GM21528 (cell line): ENCODE measurements around the gene GLI3.

Source experiments
- ATAC-seq: cut with Tn5 transposase; IDR thresholded peaks from one replicate; pipeline ENCODE4 v1.9.1; 2021; ENCODE audit warnings: mild to moderate bottlenecking, moderate library complexity; ENCODE audit not compliant: unreplicated experiment, low FRiP score

Gene GLI3

DNA sequence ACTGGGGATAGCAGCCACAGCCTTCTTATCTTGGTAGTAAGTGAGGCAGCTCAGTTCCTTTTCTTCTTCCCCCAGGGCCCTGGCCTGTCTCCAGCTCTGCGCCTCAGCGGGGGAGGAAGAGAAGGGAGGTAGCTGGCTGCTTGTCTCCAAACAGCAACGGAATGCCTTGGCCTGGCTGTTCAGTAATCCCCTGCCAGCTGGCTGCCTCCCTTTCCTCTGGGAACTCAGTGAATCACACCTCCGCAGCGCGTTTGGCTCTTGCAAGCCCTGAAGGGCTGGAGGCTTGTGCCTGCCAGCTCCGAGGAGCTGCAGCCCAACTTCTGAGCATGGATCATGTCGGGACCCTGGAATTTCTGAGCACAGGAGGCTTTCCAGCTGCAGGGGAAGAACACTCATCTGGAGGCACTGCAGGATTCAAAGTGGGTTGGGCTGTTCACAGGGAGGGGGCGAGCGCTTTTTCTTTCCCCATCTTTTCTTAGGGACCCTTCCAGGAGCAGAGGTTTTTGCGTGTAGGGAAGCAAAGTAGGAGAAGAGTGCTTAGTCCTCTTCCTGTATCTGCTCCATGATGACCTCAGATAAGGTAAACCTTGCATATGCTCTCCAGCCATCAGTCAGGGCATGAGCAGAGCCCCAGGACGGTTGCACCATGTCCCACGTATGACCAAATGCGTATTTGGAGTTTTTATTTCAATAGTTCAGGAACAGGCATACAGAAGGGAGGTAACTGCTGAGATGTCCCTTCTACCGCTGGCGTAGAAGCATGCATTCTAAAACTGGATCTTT, 280.9 kb downstream of the GLI3 start:
- ATAC-seq = no peak

DNA sequence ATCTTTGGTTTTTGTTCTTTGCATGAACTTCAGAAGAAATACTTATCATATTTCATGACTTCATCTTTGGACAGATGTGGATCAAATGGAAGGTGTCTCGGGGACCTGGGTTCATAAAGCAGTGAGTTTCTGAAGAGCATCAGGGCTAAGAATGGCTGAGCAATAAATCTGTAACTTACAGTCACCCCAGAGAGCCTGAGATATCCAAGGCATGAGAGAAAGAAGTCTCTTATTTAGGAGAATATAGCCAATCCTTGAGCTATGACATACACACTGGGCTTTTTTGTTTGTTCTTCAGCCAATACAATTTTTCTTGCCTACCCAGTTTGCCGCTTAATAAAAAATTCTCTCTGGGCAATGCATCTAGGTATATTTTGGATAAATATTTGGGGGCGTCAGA, 281.6 kb downstream of the GLI3 start:
- no peak for ATAC-seq

DNA sequence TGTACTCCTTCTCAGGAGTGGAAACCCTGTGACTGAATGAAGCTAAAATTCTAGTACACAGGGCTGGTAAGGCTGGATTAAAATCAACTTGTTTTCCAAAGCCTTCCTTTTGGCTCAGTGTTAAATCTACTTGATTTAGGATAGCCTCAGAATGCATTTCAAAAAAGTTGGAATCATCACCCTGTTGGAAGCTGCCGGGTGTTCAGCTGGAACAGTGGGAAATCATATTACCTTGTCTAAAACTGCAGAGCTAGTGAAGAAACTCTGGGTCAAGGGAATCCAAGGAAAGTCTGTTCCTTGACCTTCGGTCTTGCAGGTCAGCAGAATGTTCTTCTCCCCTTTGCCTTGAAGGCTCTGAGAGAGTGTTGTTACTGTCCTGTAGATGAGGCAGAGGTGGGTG, 282.0 kb downstream of the GLI3 start:
- no peak for ATAC-seq

DNA sequence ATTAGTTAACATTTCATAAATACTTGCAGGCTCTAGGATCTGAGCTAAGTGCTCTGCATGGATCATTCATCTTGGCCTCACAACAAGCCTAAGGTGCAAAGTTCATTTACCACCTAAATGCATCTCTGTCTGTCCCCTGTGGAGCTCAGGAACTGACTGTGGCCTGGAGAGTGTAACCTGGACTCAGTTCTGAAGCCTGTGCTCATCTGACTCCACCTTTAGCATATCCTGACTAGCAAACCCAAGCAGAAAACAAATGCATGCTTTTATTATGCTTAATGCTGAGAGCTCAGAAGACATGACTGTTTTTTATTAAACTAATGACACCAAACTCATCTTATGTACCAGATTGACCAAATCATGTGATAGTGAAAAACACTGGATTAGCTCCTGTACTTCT, 288.5 kb downstream of the GLI3 start:
- ATAC-seq = no peak

DNA sequence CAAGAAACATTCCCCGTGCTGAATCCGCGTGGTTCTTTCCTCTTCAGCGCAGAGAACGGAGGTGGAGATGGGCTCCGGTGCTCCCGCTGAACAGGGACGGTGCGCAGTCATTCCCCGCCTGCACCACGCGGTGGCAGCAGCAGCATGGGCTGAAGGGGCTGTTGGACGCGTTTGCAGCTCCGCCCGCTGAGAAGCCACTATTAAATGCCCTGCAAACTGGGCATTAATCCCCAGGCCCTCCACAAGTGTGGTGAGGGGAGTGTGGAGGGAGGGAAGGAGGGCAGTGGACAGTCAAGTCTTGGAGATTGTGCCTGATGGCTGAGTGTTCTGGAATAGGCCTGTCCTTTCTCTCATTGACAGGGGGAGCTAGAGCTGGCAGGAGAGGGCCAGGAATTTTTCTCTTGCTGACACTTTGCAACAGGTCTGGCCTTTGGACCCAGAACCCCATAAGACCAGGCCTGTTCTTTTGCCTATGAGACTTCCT, 293.9 kb downstream of the GLI3 start:
- peak; percentile 86 for ATAC-seq

DNA sequence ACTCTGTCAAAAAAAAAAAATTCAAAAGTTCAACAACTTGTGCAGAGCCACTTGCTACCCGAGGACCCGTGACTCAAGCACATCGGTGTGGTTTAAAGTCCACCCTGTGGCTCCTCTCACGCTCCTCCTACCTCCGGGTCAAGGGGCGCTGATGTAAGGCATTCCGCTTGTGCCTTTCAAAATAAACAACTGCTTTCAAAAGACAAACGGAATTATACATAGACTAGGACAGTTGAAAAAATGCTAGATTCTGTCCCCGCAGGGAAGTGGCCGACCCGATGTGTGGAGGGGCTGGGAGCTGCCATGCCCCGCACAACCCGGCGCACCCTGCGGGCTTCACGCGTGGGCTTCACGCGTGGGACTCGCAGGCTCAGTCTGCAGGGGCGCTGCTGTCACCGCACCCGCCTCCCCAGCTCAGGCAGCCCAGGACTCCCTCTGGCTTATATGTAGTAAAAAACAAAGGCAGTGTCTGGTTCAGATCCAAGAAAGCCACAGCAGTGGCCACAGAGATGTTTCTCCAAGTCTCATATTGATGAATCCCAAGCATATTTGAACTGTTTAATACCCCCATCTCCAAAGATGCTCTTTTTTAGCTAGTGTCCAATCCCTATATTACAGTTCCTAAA, 294.4 kb downstream of the GLI3 start:
- peak; percentile 17 for ATAC-seq

DNA sequence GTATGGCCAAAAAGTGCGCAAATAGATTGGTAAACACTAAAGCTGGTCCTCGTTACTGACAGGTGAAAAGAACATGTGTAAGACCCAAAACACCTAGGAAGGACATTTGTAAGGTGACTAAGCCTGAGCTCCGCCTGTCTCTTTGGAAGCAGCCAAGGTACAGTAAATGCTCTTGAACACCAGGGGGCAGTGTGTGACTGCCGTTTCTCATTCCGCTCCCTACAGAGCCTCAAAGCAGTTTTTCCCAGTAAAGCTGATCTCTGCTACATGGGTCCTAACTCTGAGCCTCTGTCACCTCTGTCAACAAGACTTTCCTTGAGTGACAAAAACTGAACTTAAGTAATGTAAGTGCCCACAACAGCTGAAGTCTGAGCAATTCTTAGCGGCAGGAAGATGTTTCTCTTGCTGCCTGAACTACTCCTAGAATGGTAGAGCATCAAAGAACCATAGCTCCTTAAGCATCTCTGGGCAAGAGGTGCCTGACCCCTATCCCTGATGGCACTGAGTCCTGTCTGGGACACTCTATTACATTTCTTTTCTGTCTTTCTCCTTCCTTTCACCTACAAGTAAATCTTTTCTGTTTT, 296.2 kb downstream of the GLI3 start:
- peak; percentile 88 for ATAC-seq

DNA sequence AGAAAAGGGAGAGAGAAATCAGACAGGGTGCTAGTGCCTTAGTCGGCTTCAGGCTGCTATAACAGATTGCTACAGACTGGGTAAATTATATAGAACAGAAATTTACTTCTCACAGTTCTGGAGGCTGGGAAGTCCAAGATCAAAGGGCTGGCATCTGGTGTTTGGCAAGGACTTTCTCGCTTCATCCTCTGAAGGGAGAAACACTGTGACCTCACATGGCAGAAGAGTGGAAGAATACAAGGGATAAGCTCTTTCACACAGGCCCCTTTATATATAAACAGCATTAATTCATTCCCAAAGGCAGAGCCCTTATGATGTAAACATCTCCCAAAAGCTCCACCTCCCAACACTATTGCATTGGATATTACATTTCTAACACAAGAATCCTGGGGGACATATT, 298.6 kb downstream of the GLI3 start:
- no peak for ATAC-seq

DNA sequence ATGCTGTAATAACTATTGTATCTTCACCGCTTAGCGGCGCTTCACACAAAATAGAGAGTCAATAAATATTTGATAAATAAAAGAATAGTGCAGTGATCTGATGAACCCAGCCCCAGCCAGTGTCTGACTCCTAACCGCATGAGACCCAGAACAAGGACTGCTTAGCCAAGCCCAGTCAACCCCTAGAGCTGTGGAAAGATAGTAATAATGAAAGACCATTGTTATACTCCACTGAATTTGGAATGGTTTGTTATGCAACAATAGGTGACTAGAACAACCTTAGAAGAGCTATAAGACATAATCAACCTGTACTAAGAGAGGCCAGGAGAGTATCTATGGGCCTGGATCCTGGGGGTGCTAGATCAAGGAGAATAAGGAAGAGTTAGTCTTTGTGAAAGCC, 303.6 kb downstream of the GLI3 start:
- no peak for ATAC-seq

DNA sequence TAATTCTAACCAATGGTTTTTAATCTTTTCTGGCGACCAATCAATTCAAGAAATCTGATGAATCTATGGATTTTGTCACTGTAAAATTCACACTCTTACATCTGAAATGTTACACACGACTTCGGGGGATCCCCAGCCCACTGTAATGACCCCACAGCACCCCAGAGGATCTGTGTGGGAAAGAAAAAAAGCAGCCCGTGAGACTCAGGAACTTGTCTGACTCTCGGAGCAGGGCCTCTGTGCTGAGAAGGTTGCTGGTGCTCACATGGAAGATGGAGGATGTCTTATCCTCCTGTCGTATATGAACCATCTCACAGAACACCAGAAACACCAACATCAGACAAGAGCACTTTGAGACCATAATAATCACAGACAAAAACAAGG, 305.8 kb downstream of the GLI3 start:
- no peak for ATAC-seq

DNA sequence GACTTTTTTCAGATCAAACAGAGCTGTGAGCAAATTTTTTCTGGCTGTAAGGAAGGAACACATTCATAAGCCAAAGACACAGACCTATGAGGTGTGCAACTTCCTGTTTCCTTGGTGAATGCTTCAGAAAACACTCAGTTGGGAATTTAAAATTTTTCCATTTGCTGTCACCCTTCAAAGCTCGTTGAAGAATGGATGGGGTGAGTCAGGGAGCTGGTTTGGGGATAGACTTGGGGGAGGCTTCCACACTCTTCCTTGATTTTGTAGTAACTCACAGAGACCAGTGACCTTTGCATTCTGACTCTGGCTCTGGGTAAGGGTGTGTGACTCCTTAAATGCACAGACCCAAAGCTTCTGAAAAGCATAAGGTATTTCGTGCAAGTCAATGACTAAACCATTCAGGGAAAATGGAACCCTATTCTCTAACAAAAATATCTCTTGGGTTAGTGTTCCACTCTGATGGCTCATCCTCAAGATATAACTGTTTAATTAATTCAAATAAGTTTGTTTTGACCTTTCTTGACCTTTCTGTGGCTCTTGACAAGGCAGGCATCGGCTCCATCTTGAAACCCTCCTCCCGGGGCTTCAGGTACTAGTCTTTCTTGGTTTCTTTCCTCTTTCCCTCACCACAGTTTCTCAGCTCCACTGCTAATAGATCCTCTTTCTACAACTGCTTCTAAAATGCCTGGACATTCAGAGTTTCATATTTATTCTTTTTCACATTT, 306.3 kb downstream of the GLI3 start:
- ATAC-seq = no peak

DNA sequence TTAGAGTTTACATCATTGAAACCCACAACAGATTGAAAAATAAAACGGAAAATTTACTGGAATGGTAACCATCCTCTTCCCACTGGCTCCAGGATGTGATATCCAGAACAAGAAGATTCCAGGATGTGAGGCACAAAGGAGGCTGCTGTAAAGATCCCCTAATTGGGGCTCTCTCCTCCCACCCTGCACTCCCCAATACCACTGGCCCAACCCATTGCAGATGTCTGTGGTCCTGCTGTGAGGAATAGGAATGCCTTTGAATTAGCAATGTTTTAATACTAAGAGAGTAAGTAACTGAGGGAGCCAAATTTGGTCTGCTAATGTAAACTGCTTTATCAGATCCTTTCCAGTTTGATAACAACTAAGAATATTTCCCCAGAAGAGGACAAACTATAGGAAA, 308.2 kb downstream of the GLI3 start:
- no peak for ATAC-seq

DNA sequence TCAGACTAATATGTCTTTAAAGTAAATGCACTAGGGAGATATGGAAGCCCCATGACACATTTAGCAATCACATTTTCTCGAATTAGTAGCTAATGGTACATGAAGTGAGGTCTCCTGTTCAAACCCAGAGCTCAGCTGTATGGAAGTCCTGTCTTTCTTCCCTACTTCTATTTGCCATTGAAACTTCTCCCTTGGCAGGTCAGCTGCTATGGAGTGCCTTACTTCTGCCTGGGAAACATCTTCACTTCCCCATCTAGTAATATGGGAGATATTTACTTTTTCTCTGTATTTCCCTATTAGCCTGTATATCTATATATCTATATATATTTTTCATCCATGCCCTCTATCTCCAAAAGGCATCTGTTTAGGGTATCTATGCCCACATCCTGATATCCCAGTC, 308.8 kb downstream of the GLI3 start:
- no peak for ATAC-seq

DNA sequence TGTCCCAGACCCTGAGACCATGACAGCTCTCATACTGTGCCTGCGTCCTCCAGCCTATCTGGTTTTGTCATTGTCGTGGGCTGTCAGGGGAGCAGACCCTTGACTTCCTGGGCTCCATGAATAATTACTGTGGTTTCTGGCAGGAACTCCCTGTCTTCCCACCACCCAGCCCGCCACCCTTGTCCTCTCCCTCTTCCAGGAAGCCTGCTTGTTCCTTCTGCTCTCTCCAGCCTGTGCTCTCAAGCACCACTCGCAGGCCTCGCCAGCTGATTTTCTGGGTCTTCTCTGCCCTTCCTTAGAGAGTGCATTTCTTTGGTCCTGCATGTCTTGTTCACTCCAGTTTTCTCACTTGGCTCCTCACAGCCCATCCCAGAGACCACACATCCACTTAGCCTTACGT, 309.6 kb downstream of the GLI3 start:
- ATAC-seq = no peak

DNA sequence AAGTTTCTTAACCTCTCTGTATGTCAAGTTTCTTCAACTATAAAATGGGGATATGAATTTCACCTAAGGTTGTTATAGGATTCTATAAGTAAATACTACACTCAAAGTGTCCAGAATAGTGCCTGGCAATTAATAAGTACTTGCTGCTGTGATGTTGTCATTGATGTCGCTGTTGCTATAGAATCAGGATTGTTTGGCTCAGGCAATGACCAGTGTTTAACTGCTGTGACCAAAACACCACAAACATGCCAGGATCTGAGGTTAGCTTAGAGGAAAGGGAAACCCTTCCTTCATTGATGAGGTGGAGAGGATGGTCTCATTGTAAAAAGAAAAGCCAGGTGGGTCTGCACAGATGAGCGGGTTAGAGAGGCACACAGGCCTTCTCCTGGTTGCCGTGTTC, 311.1 kb downstream of the GLI3 start:
- no peak for ATAC-seq

DNA sequence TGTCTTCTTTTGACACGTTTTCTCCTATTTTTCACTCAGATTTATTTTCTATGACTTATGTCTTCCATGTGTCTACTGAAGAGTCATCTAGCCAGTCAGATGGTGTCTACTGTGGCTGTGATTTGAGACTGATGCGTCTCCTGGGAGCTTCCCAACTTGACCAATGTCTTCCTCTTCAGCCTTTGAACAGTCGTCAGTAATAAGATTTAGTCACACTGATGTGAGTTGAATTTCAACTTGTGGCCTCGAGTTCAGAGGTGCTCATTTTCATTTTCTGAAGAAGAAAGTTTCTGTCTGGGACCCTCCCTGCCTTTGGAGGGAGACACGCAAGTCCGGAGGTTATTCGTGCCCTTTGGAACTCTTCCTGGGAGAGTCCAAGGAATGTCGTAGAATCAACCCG, 312.2 kb downstream of the GLI3 start:
- ATAC-seq = no peak

DNA sequence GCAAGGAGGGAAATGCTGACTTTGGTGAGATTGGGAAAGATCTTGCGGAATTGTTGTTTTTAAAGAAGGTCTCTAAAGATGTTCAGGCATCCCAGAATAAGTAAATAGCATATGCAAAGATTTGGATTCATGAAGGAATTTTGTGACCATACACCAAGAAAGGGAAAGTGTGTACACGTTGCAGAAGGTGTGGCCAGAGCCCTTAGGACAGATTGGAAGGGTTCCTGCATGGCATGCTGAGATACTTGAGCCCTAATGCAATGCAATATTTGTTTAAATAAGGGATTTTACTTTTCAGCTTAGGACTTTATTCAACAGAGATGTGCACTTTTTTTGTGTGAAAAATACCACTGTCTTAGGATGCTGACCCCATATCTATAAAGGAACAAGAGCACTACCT, 314.6 kb downstream of the GLI3 start:
- no peak for ATAC-seq

DNA sequence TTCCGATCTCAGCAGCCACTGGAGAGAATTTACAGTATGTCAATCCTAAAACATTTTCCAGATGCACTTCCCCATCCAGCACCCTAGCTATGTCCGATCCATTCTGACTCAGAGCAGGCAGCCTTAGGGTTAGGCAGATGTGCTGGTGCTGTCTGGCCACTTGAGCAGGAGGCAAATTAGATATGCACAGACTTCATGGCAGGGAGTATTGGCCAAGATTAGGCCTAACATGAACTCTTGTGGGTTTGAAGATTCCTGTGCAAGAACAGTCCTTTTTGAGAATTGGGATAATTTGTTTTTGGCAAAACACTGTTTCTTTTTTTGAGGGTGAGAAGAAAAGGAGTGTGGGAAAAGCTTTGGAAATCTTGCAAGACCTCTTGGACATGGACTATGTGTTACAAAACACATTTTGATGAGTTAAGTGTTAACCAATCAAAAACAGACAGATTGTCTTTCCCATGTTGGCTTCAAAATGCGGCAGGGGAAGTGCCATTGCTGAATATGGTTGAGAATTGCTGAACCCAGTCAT, 315.5 kb downstream of the GLI3 start:
- ATAC-seq = no peak

DNA sequence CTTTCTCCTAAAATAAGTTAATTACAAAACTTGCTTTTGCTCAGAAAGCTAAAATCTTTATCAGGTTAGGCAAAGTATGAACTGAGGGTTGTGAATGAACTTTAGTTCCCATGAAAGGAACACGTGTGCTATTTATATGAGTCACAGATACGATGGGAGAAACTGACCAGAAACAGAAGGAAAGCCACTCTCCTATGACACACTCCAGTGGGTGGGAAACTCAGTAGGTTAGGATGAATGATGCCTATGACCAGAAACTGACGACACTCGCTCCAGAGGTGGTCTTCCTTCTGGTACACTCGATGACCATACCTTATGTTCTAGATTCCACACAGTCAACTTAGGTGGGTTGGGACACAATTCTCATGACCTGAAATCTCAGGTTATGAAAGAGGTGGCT, 318.4 kb downstream of the GLI3 start:
- ATAC-seq = no peak

DNA sequence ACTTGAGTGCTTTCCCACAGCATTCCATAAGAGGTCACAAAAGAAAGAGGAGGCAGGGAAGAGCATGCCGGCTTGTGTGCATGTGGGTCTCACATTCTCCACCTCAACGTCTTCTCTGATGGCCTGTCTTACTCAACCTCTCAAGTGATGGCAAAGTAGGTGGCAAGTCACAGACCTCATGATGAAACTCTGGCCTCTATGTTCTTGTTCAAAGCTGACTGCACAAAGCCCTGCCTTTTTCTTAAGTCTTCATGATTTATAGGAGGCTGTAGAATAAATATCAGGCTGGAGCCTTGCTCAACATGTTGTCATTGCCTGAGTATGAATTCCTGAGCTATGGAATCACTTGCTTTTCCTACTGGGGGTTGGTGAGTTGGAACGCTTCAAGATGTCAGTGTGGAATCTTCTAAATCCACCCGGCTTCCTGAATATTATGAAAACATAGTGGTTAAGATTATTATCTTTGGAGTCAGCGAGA, 320.5 kb downstream of the GLI3 start:
- no peak for ATAC-seq

DNA sequence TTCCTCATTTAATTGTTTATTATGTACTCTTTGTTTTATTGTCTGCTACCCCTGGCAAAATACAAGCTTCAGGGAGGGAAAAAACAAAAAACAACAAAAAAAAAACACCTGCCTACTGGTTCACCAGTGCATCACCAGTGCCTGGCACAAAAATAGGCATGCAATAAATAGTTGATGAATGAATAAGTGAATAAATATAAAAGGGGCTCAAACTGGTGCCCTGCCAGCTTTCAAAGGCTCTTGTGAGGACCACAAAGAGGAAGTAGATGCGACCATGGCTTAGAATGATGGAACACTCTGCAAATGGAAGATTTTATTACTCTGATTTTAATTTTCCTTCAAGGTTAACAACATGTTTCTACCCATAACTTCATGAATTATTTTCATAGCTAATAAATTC, 321.1 kb downstream of the GLI3 start:
- no peak for ATAC-seq
